ENCODE measurements around the gene PRICKLE4.
A peak's percentile ranks its signal among the peaks of the same experiment; 100 is the strongest.
"Not testable (repeated sequence)": the region's sequence is repeated elsewhere in the genome, so short reads cannot be mapped to it uniquely, and the experiment has no call there.

PRICKLE4 gene

GRCh38 chr6:41759106-41759904, 21.3 kb upstream of the PRICKLE4 start:
- H3K4me3 ChIP-seq (ENCODE audit: low read depth, low read length) = no peak overlapping the region
- DNase-seq (ENCODE audit: low read depth) = no peak
- no peak for TF ChIP-seq MAX (IDR thresholded peaks at IDR 0.05; ENCODE audit: low read depth, low read length)
- no peak for TF ChIP-seq MYC (IDR thresholded peaks at IDR 0.05; ENCODE audit: low read depth, low read length)

GRCh38 chr6:41759905-41760579, 20.5 kb upstream of the PRICKLE4 start:
- H3K4me3 ChIP-seq (ENCODE audit: low read depth, low read length) = no peak overlapping the region
- DNase-seq (ENCODE audit: low read depth) = no peak
- TF ChIP-seq POLR2A (IDR thresholded peaks at IDR 0.05; ENCODE audit: extremely low read depth, insufficient read length) (no peak), MAX (IDR thresholded peaks at IDR 0.05; ENCODE audit: low read depth, low read length) (no peak), CTCF (IDR thresholded peaks at IDR 0.05; ENCODE audit: low read depth, low read length) (no peak), MYC (IDR thresholded peaks at IDR 0.05; ENCODE audit: low read depth, low read length) (no peak)

GRCh38 chr6:41763470-41763869, 17.1 kb upstream of the PRICKLE4 start:
- TF ChIP-seq MAX (IDR thresholded peaks at IDR 0.05; ENCODE audit: low read depth, low read length) (no peak), POLR2A (IDR thresholded peaks at IDR 0.05; ENCODE audit: extremely low read depth, insufficient read length) (no peak), CTCF (IDR thresholded peaks at IDR 0.05; ENCODE audit: low read depth, low read length) (no peak), MYC (IDR thresholded peaks at IDR 0.05; ENCODE audit: low read depth, low read length) (no peak)
- no peak for DNase-seq (ENCODE audit: low read depth)

GRCh38 chr6:41766043-41766664, 14.4 kb upstream of the PRICKLE4 start:
- not testable (repeated sequence) for H3K4me3 ChIP-seq (ENCODE audit: low read depth, low read length); DNase-seq (ENCODE audit: low read depth)

More at GRCh38 chr6:41763470-41763869, 17.1 kb upstream of the PRICKLE4 start:
- H3K4me3 ChIP-seq (ENCODE audit: low read depth, low read length) = no peak overlapping the region

GRCh38 chr6:41767112-41767833, 13.3 kb upstream of the PRICKLE4 start:
- TF ChIP-seq MAX (IDR thresholded peaks at IDR 0.05; ENCODE audit: low read depth, low read length) (no peak), POLR2A (IDR thresholded peaks at IDR 0.05; ENCODE audit: extremely low read depth, insufficient read length) (no peak)
- no peak overlapping the region for H3K4me3 ChIP-seq (ENCODE audit: low read depth, low read length)
- DNase-seq (ENCODE audit: low read depth) = peak; percentile 78

- no peak overlapping the region for H3K4me3 ChIP-seq (ENCODE audit: low read depth, low read length)
- no peak for DNase-seq (ENCODE audit: low read depth)
- TF ChIP-seq MYC (IDR thresholded peaks at IDR 0.05; ENCODE audit: low read depth, low read length) (no peak), MAX (IDR thresholded peaks at IDR 0.05; ENCODE audit: low read depth, low read length) (no peak), POLR2A (IDR thresholded peaks at IDR 0.05; ENCODE audit: extremely low read depth, insufficient read length) (no peak), CTCF (IDR thresholded peaks at IDR 0.05; ENCODE audit: low read depth, low read length) (no peak)
Observed at GRCh38 chr6:41768545-41769308, 11.9 kb upstream of the PRICKLE4 start.

Data from NB4 (cell line).